DMS53 treated with DMSO at 0.1 percent for 48 hours (cell line): ENCODE data around the gene RAP1GAP.
"Not testable (repeated sequence)": the region's sequence is repeated elsewhere in the genome, so short reads cannot be mapped to it uniquely, and the experiment has no call there.

Experiments used
- DNase-seq: peaks from one replicate; lab custom pipeline; 2025; ENCODE audit not compliant: unreplicated experiment; lab: John Stamatoyannopoulos, UW

Gene RAP1GAP

DNA sequence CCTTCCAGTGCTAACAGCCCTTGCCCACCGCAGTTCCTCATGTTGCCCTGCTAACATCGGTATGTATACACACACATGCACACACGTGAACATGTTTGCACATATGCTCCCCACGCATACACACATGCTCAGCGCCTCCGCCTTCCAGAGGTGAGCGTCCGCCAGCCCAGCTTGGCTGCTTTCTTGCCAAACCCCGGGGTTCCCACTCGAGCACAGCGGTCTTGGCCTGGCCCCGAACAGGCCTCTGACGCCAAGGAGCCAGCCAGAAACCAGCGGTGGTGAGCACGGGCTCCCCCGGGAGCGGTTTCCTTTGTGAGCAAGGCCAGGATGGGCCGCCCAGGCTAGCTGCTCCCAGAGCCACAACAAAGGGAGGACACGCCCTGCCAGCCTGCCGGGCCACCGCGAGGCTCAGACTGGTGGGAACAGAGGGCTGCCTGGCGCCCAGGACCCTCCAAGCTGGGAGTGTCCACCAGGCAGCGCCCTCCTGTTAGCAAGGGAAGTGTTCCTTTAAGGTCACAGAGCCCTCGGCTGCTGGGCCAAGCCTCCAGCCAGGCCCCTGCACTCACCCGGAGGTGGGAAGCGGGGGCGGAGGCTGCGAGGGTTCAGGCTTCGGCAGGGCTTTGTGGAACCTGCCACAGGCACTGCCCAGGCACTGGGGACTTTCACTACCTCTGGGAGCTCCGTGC, 94.5 kb downstream of the RAP1GAP start:
- DNase-seq, result no peak

DNA sequence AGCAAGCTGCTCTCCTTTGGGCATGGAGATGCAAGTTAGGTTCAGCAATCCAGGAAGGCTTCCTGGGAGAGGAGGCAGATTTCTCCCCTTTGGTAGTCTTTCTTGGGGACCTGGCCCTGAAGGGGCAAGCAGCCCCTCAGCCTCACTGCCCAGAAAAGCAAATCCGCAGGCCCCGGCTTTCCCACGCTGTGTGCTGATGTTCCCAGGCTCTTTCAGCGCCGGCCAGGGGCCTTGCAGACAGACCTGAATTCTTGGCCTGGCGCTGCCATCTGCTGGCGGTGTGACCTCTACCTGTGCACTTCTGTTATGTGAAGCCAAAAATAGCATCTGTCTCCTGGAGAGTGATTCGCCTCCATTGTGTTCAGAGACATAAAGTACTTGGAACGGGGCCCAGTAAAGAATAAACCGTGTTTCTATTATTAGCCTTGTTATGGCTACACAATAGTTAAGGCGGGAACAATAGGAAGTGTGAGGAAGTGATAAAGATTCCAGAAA, 95.1 kb downstream of the RAP1GAP start:
- DNase-seq, result peak; percentile 85

DNA sequence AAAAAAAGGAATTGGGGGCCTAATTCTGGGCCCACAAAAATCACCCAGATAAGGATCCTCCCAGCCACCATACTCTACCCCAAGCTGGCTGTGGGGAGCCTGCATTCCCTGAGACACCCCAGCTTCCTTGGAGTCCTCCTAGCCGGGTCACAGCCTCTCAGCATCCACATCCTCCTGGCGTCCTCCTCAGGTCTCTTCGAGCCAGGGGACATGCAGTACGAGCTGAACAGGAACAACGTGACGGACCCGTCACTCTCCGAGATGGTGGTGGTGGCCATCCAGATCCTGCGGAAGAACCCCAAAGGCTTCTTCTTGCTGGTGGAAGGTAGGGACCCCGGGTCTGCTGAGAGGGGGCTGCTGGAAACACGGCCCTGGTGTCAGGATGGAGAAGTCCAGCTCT, 95.7 kb downstream of the RAP1GAP start:
- DNase-seq, result no peak

DNA sequence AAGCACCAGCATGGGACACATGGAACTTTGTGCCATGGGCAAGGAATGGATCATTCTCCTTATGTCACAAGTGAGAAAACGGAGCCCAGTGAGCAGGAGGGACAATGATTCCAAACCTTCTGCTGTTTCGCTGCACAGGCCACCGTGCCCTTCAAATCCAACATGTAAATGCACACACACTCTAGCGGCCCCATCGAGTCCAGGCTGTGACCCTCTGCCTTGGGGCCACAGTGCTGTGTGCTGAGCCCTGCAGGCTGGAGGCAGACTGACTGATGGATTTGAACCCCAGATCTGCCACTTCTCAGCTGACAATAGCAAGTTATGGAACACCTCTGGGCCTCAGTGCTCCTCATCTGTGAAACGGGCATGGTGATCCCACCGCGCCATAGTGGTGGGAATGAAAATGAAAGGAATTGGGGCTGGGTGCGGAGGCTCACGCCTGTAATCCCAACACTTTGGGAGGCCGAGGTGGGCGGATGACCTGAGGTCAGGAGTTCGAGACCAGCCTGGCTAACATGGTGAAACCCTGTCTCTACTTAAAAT, 96.4 kb downstream of the RAP1GAP start:
- DNase-seq, result no peak

DNA sequence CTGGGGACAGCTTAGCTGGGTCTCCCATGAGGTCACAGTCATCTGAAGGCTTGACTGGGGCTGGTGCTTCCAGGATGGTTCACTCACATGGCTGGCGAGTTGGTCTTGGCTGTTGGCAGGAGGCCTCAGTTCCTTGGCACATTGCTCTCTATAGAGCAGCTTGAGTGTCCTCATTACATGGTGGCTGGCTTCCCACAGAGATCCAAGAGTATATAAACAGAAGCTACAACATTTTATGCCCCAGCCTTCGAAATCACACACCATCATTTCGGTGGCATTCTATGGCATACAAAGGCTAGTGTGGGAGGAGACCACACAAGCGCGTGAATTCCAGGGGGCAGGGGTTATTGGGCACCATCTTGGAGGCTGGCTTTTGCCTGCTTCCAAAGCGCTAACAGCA, 96.9 kb downstream of the RAP1GAP start:
- DNase-seq, result no peak

DNA sequence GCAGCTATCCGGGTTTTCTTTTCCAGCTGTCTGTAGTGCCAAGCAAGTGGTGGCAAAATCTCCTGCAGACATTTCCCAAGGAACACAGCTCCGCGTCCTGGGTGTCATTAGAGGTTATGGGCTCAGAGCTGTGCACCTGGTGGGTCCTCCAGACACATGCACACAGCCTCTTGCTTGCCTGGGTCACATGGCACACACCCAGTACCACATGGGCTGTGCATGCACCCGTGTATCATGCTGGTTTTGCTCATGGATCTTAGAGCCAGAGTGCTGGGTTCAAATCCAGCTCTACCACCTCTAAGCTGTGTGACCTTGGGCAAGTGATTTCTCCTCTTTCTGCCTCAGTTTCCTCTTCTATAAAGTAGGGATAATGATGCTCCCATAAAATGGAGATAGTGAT, 98.3 kb downstream of the RAP1GAP start:
- no peak for DNase-seq

DNA sequence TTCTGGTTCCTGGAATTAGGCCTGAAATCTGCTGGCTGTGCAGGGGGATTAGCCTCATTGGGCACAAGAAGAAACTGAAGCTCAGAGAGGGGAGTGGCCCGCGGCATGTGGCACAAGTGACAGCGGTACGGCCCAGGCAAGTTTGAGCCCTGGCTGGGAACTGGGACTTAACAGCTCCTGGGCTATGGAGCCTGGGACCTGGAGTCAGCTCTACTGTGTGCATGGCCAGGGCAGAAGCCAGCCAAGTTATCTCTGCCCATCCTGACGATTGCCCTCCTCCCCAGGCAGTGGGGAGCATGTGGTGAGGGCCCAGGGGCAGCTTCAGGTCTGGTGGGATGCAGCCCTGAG, 98.7 kb downstream of the RAP1GAP start:
- no peak for DNase-seq

DNA sequence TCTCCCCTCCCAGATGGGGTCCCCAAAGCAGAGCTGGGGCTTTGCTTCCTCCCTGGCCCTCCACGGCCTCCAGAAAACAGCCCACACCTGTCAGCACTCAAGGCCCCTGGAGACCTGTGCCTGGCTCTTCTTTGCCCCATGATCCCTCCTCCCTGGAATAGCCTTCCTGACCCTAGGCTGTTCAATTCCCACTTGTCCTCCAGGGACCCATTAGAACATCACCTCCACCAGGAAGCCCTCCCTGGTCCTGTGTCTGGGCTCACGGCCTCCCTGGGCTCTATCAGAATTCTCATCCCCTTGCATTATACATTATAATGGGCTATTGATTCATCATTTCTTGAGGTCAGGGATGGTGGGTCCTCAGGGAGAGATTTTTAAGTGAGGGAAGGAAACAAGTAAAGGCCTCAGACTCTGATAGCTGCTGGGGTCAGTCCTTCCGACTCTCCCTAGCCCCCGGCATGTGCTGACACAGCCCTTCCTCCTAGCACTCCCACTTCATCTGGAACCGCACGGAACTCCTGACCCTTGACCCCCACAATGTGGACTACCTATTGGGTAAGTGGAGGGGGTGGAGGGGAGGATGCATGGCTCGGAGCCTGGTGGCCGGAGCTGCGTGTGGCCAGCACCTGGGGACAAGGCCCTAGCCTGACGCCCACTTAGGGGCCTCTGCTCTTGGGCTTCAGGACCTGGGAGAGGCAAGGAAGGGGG, 99.2 kb downstream of the RAP1GAP start:
- no peak for DNase-seq

DNA sequence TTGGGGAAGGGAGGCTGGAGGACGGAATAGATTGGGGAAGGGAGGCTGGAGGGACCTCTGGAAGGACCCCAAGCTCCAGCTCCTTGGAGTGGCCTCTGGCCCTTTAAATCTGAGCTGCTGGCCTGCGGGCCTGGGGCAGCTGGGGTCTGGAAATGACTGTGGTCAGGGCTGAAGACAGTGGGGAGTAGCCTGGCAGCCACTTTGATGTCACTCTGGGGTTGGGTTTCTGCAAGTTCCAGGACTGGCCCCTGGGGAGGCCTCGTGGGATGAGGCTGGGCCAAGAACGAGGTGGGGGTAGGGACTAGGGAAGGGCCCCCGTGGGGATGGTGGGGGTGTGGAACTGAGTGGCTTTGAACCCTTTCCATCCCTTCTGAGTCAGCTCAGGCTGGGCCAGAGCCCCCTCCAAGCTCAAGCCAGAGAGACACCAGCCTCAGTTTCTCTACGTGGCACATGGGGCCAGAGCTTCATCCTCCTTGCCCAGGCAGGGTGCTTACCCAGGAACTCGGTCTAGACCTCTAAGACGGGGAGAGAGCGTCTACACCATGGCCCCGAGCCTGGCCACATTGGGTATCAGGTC, 100.3 kb downstream of the RAP1GAP start:
- no peak for DNase-seq

DNA sequence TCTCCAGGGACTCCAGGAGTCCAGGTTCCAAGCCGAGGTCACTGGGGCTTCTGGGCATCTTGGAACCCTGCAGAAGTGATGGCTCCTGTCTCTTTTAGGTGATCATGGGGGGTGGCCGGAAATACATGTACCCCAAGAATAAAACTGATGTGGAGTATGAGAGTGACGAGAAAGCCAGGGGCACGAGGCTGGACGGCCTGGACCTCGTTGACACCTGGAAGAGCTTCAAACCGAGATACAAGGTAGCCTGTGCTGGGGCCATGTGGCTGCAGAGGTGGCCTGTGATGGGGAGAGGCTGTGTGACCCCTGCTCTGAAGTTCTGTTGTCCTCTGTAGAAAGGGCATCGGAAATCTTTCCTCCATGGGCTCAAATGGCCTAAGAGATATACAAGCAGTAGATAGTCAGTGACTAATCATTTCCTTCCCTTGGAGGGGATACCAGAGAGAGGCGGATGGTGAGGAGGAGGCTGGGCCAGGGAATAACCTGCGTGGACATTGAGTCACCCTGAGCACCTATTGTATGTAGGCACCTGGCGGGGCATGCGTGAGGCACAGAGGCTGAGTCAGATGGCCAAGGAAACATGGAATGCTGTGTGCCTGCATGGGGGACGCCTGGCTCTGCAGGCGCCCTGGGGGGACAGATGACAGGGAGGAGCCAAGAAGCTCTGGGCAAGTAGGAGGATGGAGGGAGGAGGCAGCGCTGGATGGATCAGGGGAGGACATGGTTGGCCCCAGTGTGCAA, 101.0 kb downstream of the RAP1GAP start:
- DNase-seq, result no peak

DNA sequence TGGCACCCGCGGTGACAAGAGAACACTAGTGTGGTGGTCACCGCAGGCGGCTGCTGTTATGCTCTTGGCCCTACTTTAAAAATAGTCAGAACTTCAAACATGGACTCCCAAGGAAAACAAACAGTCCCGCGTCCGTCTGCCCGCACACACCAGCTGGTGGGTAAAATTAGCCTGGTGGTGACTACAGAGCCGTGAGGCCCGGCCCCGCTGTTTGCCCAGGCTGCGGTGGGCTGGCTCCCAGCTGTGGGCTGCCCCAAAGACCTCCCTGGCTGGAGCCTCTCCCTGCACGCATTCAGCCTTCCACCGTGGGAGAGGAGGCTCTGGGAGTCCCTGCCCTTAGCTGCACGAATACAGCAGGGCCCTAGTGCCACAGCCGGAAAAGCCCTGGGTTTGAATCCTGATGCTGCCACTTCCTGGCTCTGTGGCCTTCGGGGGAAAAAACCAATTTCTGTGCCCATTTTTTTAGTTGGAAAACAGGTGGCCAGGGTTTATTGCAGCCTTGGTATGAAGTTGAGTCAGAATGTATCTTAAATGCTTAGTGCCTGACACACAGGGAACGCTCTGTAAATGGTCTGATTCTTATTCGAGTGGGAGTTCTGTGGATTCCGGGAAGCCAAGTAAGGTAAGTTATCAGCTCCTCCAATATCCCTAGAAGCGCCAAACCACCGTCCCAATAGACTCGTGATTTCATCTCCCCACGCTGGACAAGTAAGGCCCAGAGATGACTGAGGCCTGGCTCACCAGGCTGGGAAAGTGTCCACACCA, 101.7 kb downstream of the RAP1GAP start:
- DNase-seq, result no peak

DNA sequence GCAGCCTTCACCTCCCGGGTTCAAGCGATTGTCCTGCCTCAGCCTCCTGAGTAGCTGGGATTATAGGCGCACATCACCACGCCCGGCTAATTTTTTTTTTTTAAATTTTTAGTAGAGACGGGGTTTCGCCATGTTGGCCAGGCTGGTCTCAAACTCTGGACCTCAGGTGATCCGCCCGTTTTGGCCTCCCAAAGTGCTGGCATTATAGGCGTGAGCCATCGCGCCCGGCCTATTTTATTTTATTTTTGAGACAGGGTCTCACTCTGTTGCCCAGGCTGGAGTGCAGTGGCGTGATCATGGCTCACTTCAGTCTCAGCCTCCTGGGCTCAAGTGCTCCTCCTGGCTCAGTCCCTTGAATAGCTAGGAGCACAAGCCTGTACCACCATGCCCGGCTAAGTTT, 102.8 kb downstream of the RAP1GAP start:
- not testable (repeated sequence) for DNase-seq

DNA sequence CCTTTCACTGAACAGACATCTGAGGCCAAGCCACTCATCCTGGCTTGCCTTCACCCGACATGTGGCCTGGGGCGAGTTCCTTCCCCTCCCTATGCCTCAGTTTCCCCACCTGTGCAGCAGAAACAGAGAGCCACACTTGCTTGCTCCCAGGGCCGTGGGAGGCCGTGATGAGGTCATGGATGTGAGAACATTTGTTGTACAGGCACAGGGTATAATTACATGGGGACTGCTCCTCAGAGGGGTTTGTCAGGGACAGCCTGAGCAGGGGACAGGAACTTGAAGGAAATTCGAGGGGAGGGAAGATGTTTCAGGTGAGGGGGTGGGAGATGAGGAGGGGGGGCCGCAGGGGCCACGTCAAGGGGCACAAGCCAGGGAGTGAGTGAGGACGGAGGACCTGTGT, 103.9 kb downstream of the RAP1GAP start:
- DNase-seq, result no peak

DNA sequence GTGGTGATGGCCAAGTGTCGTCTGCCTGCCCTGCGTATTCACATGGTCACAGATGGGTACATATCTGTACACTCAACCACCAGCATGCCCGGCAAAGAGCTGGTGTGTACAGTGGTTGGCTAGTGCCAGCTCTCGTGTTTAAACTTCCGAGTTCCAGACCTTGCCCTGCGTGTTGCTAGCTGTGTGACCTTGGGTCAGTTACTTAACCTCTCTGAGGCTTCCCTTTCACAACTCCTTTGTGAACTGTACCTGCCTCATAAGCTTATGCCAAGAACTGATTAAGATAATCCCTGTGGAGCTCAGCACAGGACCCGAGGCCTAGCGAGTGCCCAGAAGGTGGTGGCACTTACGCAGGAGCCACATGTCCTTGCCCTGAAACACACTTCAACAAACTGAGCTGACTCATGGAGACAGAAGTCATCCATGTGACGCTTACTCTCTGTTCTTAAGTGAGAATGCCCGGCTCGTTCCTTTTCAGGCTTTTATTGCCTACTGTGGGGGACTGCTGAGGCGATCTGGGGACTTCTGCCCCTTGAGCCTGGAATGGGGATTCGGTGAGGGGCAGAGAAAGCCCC, 104.5 kb downstream of the RAP1GAP start:
- DNase-seq, result no peak

DNA sequence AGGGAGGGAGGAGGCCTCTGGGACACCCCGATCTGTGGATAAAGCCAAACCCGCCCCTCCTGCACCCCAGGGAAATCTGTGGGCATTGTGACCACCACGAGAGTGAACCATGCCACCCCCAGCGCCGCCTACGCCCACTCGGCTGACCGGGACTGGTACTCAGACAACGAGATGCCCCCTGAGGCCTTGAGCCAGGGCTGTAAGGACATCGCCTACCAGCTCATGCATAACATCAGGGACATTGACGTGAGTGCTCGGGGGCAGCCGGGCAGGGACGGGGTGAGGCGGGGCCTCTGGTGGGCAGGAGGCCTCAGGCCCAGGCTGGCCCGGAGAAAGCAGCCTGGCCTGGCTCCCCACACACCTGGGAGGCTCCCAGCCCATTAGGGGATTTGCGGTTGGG, 105.2 kb downstream of the RAP1GAP start:
- no peak for DNase-seq

DNA sequence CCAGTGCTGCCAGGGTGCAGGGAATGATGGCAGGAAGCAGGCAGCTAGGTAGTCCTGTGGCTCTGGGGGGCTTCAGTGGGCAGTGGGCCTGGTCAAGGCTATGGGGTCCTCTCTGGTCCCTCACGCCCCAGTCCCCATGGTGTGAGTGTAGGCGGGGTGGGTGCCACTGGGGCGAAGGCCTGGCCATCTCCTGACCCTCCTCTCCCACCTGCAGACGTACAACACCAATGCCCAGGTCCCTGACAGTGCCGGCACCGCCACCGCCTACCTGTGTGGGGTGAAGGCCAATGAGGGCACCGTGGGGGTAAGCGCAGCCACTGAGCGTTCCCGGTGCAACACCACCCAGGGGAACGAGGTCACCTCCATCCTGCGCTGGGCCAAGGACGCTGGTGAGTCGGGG, 106.3 kb downstream of the RAP1GAP start:
- no peak for DNase-seq

DNA sequence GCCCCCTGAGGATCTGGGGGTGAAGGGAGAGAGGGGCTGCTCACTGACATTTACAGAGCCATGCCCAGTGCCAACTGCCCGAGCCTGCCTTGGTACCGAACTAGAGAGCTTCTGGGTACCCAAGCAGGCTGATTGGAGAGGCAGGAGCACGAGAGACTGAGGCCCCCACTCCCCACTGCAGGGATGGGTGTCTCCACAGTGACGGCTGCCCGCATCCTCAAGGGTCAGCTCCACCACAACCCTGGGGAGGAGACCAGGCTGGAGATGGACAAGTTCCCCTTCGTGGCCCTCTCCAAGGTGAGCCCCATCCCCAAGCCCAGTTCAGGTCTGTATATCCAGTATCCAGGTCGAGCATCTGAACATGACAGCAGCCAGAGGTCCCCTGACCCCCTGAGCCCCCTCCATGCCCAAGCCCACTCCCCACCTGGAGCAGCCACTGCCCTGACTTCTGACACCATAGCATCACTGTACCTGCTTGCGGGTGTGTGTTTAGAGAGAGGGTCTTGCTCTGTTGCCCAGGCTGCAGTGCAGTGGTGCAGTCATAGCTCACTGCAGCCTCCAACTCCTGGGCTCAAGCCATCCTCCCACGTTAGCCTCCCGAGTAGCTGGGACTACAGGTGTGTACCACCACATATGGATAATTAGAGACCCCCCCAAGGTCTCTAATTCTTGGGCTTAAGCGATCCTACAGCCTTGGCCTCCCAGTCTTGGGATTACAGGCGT, 108.1 kb downstream of the RAP1GAP start:
- no peak for DNase-seq

DNA sequence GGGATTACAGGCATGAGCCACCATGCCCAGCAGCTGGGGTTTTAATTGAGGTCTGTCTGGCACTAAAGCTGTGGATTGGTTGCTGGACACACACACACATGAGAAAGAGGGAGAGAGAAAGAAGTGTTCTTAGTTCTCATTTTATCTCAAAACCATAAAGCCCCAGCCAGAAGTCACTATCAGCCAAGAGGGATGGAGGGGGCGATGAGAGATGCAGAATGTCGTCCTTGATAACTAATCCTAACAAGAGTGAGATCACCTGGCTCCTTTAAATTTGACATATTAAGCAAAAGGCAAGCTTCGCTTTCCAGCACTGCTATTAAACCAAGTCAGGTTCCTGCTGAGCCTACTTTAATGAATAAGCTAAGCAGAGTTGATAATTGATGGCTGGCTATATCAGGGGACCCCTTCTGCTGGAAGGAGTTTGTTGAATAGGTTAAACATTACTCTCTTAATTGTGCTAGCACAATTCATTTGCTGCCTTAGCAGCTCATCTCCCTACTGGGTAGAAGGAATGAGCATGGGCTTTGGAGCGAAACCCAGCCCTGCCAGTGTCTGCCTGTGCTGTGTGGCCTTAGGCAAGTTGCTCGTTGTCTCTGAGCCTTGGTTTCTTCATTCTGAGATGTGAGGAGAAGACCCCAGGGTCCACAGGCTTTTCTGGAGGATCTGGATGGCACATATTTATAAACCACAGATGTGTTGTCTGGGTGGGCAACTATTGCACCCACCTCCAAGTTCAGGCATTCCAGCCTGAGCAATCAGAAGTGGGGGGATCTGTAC, 109.2 kb downstream of the RAP1GAP start:
- no peak for DNase-seq
